LNCAP (cell line): ENCODE measurements around the gene TMEM218.

Experiments
- CTCF ChIP-seq: fragments of 450-650 bp; IDR thresholded peaks from 2 replicates; pipeline ENCODE4 v1.5.1; 2017; ENCODE audit warnings: mild to moderate bottlenecking

Gene TMEM218

GRCh38 chr11:125052047-125052446 is 59.4 kb downstream of the TMEM218 start:
- TF ChIP-seq CTCF, result no peak

GRCh38 chr11:125049164-125049792 is 62.1 kb downstream of the TMEM218 start:
- TF ChIP-seq CTCF, result no peak
